K562 (cell line): ENCODE data around the gene EML3. TPM values are rescaled to one million over a fixed set of nuclear protein-coding genes. Genes with fewer than 3 reads are reported as not detected.

Experiments
- ATF4 ChIP-seq: fragments of 450-650 bp; formaldehyde crosslinking; IDR thresholded peaks from 2 replicates; pipeline ENCODE4 v1.4.0; 2022; ENCODE audit warnings: mild to moderate bottlenecking, moderate library complexity
- CGGBP1 ChIP-seq: fragments of 250-450 bp; sonication (Bioruptor Pico); IDR thresholded peaks from 2 replicates; pipeline ENCODE4 v1.9.0; 2021; ENCODE audit warnings: mild to moderate bottlenecking
- E2F5 ChIP-seq: sonication (generic); formaldehyde crosslinking; IDR thresholded peaks from 2 replicates; pipeline ENCODE4 v1.8.0; 2022; ENCODE audit warnings: mild to moderate bottlenecking, missing genetic modification reagents
- HDGF ChIP-seq: fragments of 450-650 bp; IDR thresholded peaks from 2 replicates; pipeline ENCODE4 v1.6.1; 2016
- KAT7 ChIP-seq: sonication (generic); formaldehyde crosslinking; IDR thresholded peaks from 2 replicates; pipeline ENCODE4 v1.8.0; 2022; ENCODE audit warnings: missing genetic modification reagents, mild to moderate bottlenecking, borderline replicate concordance
- KDM2B ChIP-seq: fragments of 250-450 bp; sonication (Bioruptor Pico); IDR thresholded peaks from 2 replicates; pipeline ENCODE4 v1.8.0; 2021; ENCODE audit warnings: mild to moderate bottlenecking, moderate library complexity
- MGA ChIP-seq: fragments of 450-650 bp; IDR thresholded peaks from 2 replicates; pipeline ENCODE4 v1.6.1; 2016; ENCODE audit warnings: mild to moderate bottlenecking, moderate library complexity
- NR2F6 ChIP-seq: fragments of 450-650 bp; formaldehyde crosslinking; IDR thresholded peaks from 2 replicates; pipeline ENCODE4 v1.4.0; 2020; ENCODE audit warnings: mild to moderate bottlenecking
- PCBP1 ChIP-seq: fragments of 200-400 bp; formaldehyde crosslinking; IDR thresholded peaks from 2 replicates; pipeline ENCODE4 v1.6.1; 2018; ENCODE audit warnings: mild to moderate bottlenecking, low read depth, low read length; ENCODE audit not compliant: poor library complexity, severe bottlenecking
- SMAD4 ChIP-seq: fragments of 250-450 bp; sonication (Bioruptor Pico); conservative IDR thresholded peaks from 2 replicates; pipeline ENCODE4 v1.8.0; 2021; ENCODE audit warnings: inconsistent platforms, mild to moderate bottlenecking, moderate library complexity
- ZNF75A ChIP-seq: fragments of 450-650 bp; formaldehyde crosslinking; IDR thresholded peaks from 2 replicates; pipeline ENCODE4 v1.4.0; 2020; ENCODE audit warnings: mild to moderate bottlenecking
- ZSCAN32 ChIP-seq: fragments of 450-650 bp; formaldehyde crosslinking; IDR thresholded peaks from 2 replicates; pipeline ENCODE4 v1.4.0; 2020; ENCODE audit warnings: mild to moderate bottlenecking, moderate library complexity
- polyA plus RNA-seq, 8 experiments: library from polyadenylated mRNA; depleted of rRNA in 4 of 8; stranded (reverse) in 5 of 8; unstranded in 3 of 8; fragments of >200 nt; fragmentation: Nextera tagmentation in 2 of 8; fragmentation: Illumina TruSeq in 1 of 8; extraction: Ambion mirVana in 2 of 8; extraction: Trizol in 1 of 8; gene quantifications; 2 replicates each; pipeline versions ENCODE4 v1.2.1 to v1.2.3, GENCODE V29; 2011 to 2014; ENCODE audit warnings: inconsistent platforms in 1 of 8, missing spikeins in 1 of 8
- total RNA-seq, 7 experiments: library from RNA; depleted of rRNA in 6 of 7; stranded (reverse); fragments of >200 nt in 6 of 7; fragmentation: Illumina TruSeq in 2 of 7; extraction: Trizol in 2 of 7; gene quantifications; 2 replicates each; pipeline versions ENCODE4 v1.2.1 to v1.2.3, GENCODE V29; 2011 to 2021; ENCODE audit warnings: low replicate concordance in 1 of 7

The EML3 gene
- total and polyA plus RNA-seq, 9 of the 15 experiments (the other 6 are each of a cell fraction or from before 2014, with no cell fraction given): 0.32 to 90.5 (median 26.4) TPM

- TF ChIP-seq MGA (peak; percentile 93), NR2F6 (CRISPR knock-in tag) (0 out of 2 replicates have a peak, but pooled peaks have one; percentile 32), ZSCAN32 (CRISPR knock-in tag) (0 out of 2 replicates have a peak, but pooled peaks have one; percentile 20), CGGBP1 (CRISPR knock-in tag) (no peak), KDM2B (peak; percentile 92; the same call in 1 of the 2 replicates), E2F5 (0 out of 2 replicates have a peak, but pooled peaks have one; percentile 61), HDGF (peak; percentile 57; the same call in 1 of the 2 replicates), ZNF75A (no peak), PCBP1 (peak; percentile 90), ATF4 (CRISPR knock-in tag) (0 out of 2 replicates have a peak, but pooled peaks have one; percentile 36), SMAD4 (CRISPR knock-in tag) (peak; percentile 31), KAT7 (CRISPR knock-in tag) (0 out of 2 replicates have a peak, but pooled peaks have one; percentile 65)
Measured at GRCh38 chr11:62602141-62603071, 10.2 kb downstream of the EML3 start (continued).
